SK-N-MC (cell line): ENCODE data around the gene C2CD3.
"Not testable (repeated sequence)": the region's sequence is repeated elsewhere in the genome, so short reads cannot be mapped to it uniquely, and the experiment has no call there.

Experiments used
- EZH2 ChIP-seq: fragments of 200-600 bp; sonication (generic); IDR thresholded peaks from one replicate; pipeline ENCODE4 v1.6.1; 2017; ENCODE audit warnings: antibody characterized with exemption
- POLR2AphosphoS5 ChIP-seq: IDR thresholded peaks from 2 replicates; pipeline ENCODE4 v1.6.1; 2012; ENCODE audit warnings: mild to moderate bottlenecking, low read depth, low read length, borderline replicate concordance

DNA sequence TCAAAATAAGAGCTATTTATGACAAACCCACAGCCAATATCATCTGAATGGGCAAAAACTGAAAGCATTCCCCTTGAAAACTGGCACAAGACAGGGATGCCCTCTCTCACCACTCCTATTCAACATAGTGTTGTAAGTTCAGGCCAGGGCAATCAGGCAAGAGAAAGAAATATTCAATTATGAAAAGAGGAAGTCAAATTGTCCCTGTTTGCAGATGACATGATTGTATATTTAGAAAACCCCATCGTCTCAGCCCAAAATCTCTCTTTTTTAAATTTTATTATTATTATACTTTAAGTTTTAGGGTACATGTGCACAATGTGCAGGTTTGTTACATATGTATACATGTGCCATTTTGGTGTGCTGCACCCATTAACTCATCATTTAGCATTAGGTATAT lies 107.2 kb downstream of the C2CD3 start:
- TF ChIP-seq EZH2, POLR2AphosphoS5: not testable (repeated sequence)
